H1 (cell line): ENCODE results near the gene ZNRF3. TPM values are rescaled to one million over a fixed set of nuclear protein-coding genes. Genes with fewer than 3 reads are reported as not detected.

ENCODE experiments used
- CTCF ChIA-PET: fragments of 300-600 bp; sonication (Branson Sonifier 250); formaldehyde crosslinking; loops from one replicate; lab custom pipeline; 2021; ENCODE audit not compliant: partially characterized antibody; lab: Charles Lee
- POLR2A ChIA-PET: fragments of 300-600 bp; sonication (Branson Sonifier 250); formaldehyde crosslinking; loops from one replicate; lab custom pipeline; 2021; ENCODE audit warnings: inconsistent platforms; ENCODE audit not compliant: partially characterized antibody; lab: Charles Lee
- DNase-seq, 2 experiments: peaks; one replicate each; pipeline versions ENCODE4 v3.0.0 to v3.0.0-alpha.2; 2010 to 2022; ENCODE audit warnings: low spot score in 2 of 2, low read depth in 1 of 2, mixed read lengths in 1 of 2
- FAIRE-seq: peaks from 2 replicates; lab custom pipeline; 2011; peaks lifted over from hg19 to GRCh38; lab: Jason Lieb, UNC
- H2AFZ ChIP-seq: 2 replicates; pipeline ENCODE4 v1.8.1; 2012; ENCODE audit warnings: low read length, inconsistent platforms
- H2AK5ac ChIP-seq: 2 replicates; pipeline ENCODE4 v1.6.1; 2013; ENCODE audit warnings: low read depth, low read length
- H2BK120ac ChIP-seq: replicated peaks from 2 replicates; pipeline ENCODE3; 2013; ENCODE audit warnings: low read depth, low read length, inconsistent platforms
- H2BK12ac ChIP-seq: 2 replicates; pipeline ENCODE4 v1.6.1; 2013; ENCODE audit warnings: low read depth, low read length
- H2BK15ac ChIP-seq: 2 replicates; pipeline ENCODE4 v1.6.1; 2013; ENCODE audit warnings: low read length
- H2BK20ac ChIP-seq: 2 replicates; pipeline ENCODE4 v1.6.1; 2013; ENCODE audit warnings: low read length
- H2BK5ac ChIP-seq: 2 replicates; pipeline ENCODE4 v1.6.1; 2013; ENCODE audit warnings: low read depth, low read length
- H3K14ac ChIP-seq: 2 replicates; pipeline ENCODE4 v1.6.1; 2013; ENCODE audit warnings: inconsistent platforms; ENCODE audit not compliant: insufficient read length
- H3K18ac ChIP-seq: 2 replicates; pipeline ENCODE4 v1.6.1; 2013; ENCODE audit warnings: low read length; ENCODE audit errors: extremely low read depth
- H3K23ac ChIP-seq: 2 replicates; pipeline ENCODE4 v1.6.1; 2013; ENCODE audit warnings: inconsistent platforms; ENCODE audit not compliant: insufficient read length
- H3K23me2 ChIP-seq: 2 replicates; pipeline ENCODE4 v1.6.1; 2013; ENCODE audit warnings: low read depth, low read length
- H3K27ac ChIP-seq: 2 replicates; pipeline ENCODE4 v1.6.1; 2011; ENCODE audit warnings: low read depth, low read length, inconsistent platforms
- H3K27me3 ChIP-seq, 4 experiments: replicated peaks in 1 of 4; 1 replicate in 1 of 4; 2 replicates in 3 of 4; pipeline versions ENCODE4 v1.6.1 to v1.8.1; 2011 to 2013; ENCODE audit warnings: low read length in 3 of 4, mild to moderate bottlenecking in 3 of 4, inconsistent platforms in 2 of 4, mixed read lengths in 2 of 4, moderate library complexity in 1 of 4; ENCODE audit not compliant: control insufficient read depth in 3 of 4, insufficient read depth in 3 of 4; ENCODE audit errors: extremely low read depth in 1 of 4
- H3K36me3 ChIP-seq, 4 experiments: 2 replicates each; pipeline versions ENCODE4 v1.6.1 to v1.8.1; 2011 to 2013; ENCODE audit warnings: mild to moderate bottlenecking in 4 of 4, low read length in 3 of 4, moderate library complexity in 2 of 4, control low read depth in 1 of 4, inconsistent platforms in 1 of 4; ENCODE audit not compliant: insufficient read depth in 4 of 4, control insufficient read depth in 2 of 4
- H3K4ac ChIP-seq: replicated peaks from 2 replicates; pipeline ENCODE3; 2013; ENCODE audit warnings: low read length, low read depth, mixed read lengths, inconsistent platforms; ENCODE audit not compliant: insufficient read length
- H3K4me1 ChIP-seq, 4 experiments: replicated peaks in 1 of 4; 1 replicate in 1 of 4; 2 replicates in 3 of 4; pipeline versions ENCODE4 v1.6.1 to v1.8.1; 2011 to 2013; ENCODE audit warnings: low read length in 3 of 4, inconsistent platforms in 2 of 4, mixed read lengths in 1 of 4; ENCODE audit not compliant: insufficient read depth in 4 of 4, control insufficient read depth in 3 of 4
- H3K4me2 ChIP-seq, 2 experiments: 2 replicates each; pipeline versions ENCODE4 v1.6.1 to v1.8.1; 2011 to 2013; ENCODE audit warnings: low read depth in 2 of 2, low read length in 2 of 2, control low read depth in 1 of 2, inconsistent platforms in 1 of 2, mild to moderate bottlenecking in 1 of 2; ENCODE audit not compliant: insufficient read depth in 1 of 2
- H3K4me3 ChIP-seq, 4 experiments: fragments of 200-600, 300-600 bp in 1 of 4; sonication (generic), shearing (Covaris generic), sonication (Bioruptor Twin) in 1 of 4; 2 replicates each; pipeline versions ENCODE4 v1.5.1 to v1.8.1; 2011 to 2016; ENCODE audit warnings: low read length in 4 of 4, low read depth in 3 of 4, control low read depth in 2 of 4, inconsistent platforms in 2 of 4, mild to moderate bottlenecking in 2 of 4, mixed read lengths in 1 of 4, moderate library complexity in 1 of 4; ENCODE audit not compliant: insufficient read depth in 2 of 4; ENCODE audit errors: extremely low read depth in 1 of 4
- H3K56ac ChIP-seq: replicated peaks from 2 replicates; pipeline ENCODE3; 2013; ENCODE audit warnings: low read depth, mild to moderate bottlenecking, mixed read lengths, low read length, inconsistent platforms; ENCODE audit not compliant: insufficient read length
- H3K79me1 ChIP-seq: 2 replicates; pipeline ENCODE4 v1.6.1; 2013; ENCODE audit warnings: low read depth, low read length, control low read depth
- H3K79me2 ChIP-seq, 2 experiments: 2 replicates each; pipeline versions ENCODE4 v1.6.1 to v1.8.1; 2012 to 2013; ENCODE audit warnings: low read length in 2 of 2, mild to moderate bottlenecking in 2 of 2, inconsistent platforms in 1 of 2; ENCODE audit not compliant: insufficient read depth in 2 of 2, control insufficient read depth in 1 of 2
- H3K9ac ChIP-seq, 4 experiments: replicated peaks in 1 of 4; 1 replicate in 1 of 4; 2 replicates in 3 of 4; pipeline versions ENCODE4 v1.6.1 to v1.8.1; 2011 to 2013; ENCODE audit warnings: low read depth in 3 of 4, low read length in 3 of 4, control low read depth in 2 of 4, mild to moderate bottlenecking in 2 of 4, moderate library complexity in 2 of 4, inconsistent platforms in 1 of 4; ENCODE audit errors: extremely low read depth in 1 of 4
- H3K9me3 ChIP-seq, 2 experiments: 2 replicates each; pipeline versions ENCODE4 v1.6.1 to v1.8.1; 2012 to 2013; ENCODE audit warnings: mild to moderate bottlenecking in 2 of 2, moderate library complexity in 2 of 2, control low read depth in 1 of 2, inconsistent platforms in 1 of 2, low read depth in 1 of 2, low read length in 1 of 2, mixed read lengths in 1 of 2; ENCODE audit not compliant: insufficient read depth in 2 of 2
- H4K20me1 ChIP-seq, 2 experiments: replicated peaks in 1 of 2; 2 replicates each; pipeline versions ENCODE3 to v1.8.1; 2011 to 2013; ENCODE audit warnings: inconsistent platforms in 2 of 2, low read length in 2 of 2, mild to moderate bottlenecking in 1 of 2; ENCODE audit not compliant: insufficient read depth in 2 of 2, control insufficient read depth in 1 of 2
- H4K5ac ChIP-seq: 2 replicates; pipeline ENCODE4 v1.6.1; 2013; ENCODE audit warnings: low read length, low read depth, mixed read lengths, inconsistent platforms; ENCODE audit not compliant: insufficient read length
- H4K8ac ChIP-seq: 2 replicates; pipeline ENCODE4 v1.8.0; 2013; ENCODE audit warnings: mild to moderate bottlenecking, moderate library complexity, low read length, inconsistent platforms; ENCODE audit not compliant: insufficient read depth; ENCODE audit errors: extremely low read depth
- H4K91ac ChIP-seq: replicated peaks from 2 replicates; pipeline ENCODE3; 2013; ENCODE audit warnings: low read length, mixed read lengths, inconsistent platforms; ENCODE audit not compliant: insufficient read length
- GABPA ChIP-seq: IDR thresholded peaks from 2 replicates; pipeline ENCODE4 v1.6.1; 2011; ENCODE audit warnings: mild to moderate bottlenecking, low read length, moderate library complexity, borderline replicate concordance; ENCODE audit not compliant: insufficient read depth
- HDAC6 ChIP-seq: IDR thresholded peaks from one replicate; pipeline ENCODE4 v1.7.1; 2012; ENCODE audit warnings: low read depth, mild to moderate bottlenecking, inconsistent platforms, low read length, moderate library complexity
- JUND ChIP-seq: IDR thresholded peaks from 2 replicates; pipeline ENCODE4 v1.6.1; 2011; ENCODE audit warnings: mild to moderate bottlenecking, improper control_type of control experiment, low read length
- KDM5A ChIP-seq: fragments of 200-600 bp; IDR thresholded peaks from 2 replicates; pipeline ENCODE4 v1.7.1; 2012; ENCODE audit warnings: mild to moderate bottlenecking, low read length, inconsistent platforms, mixed read lengths
- NRF1 ChIP-seq: IDR thresholded peaks from 2 replicates; pipeline ENCODE4 v1.6.1; 2011; ENCODE audit warnings: mild to moderate bottlenecking, low read depth, low read length, improper control_type of control experiment
- POLR2AphosphoS5 ChIP-seq: IDR thresholded peaks from 2 replicates; pipeline ENCODE4 v1.6.1; 2011; ENCODE audit warnings: low read depth, low read length
- RXRA ChIP-seq: IDR thresholded peaks from 2 replicates; pipeline ENCODE4 v1.6.1; 2011; ENCODE audit warnings: low read depth, mild to moderate bottlenecking, low read length, moderate library complexity; ENCODE audit not compliant: insufficient read depth
- SIN3A ChIP-seq, 2 experiments: IDR thresholded peaks in 1 of 2; conservative IDR thresholded peaks in 1 of 2; 2 replicates each; pipeline ENCODE4 v1.6.1; 2011 to 2012; ENCODE audit warnings: low read length in 2 of 2, improper control_type of control experiment in 1 of 2, low read depth in 1 of 2, mild to moderate bottlenecking in 1 of 2
- SIX5 ChIP-seq: IDR thresholded peaks from 2 replicates; pipeline ENCODE4 v1.6.1; 2011; ENCODE audit warnings: mild to moderate bottlenecking, low read depth, low read length
- SUZ12 ChIP-seq: fragments of 200-600 bp; sonication (generic); IDR thresholded peaks from 2 replicates; pipeline ENCODE4 v1.6.1; 2012; ENCODE audit warnings: mild to moderate bottlenecking, inconsistent platforms, low read length, moderate library complexity, mixed read lengths
- YY1 ChIP-seq: IDR thresholded peaks from 2 replicates; pipeline ENCODE4 v1.6.1; 2011; ENCODE audit warnings: low read depth, mild to moderate bottlenecking, low read length
- WGBS, 2 experiments: shearing (Covaris generic) in 1 of 2; methylation state at CpG; one replicate each; pipeline versions ENCODE4 v1.1.6 to v1.1.7; 2013 to 2015; ENCODE audit warnings: low lambda C conversion rate in 2 of 2, mixed read lengths in 2 of 2, inconsistent platforms in 1 of 2, low coverage in 1 of 2, missing lambda C conversion rate in 1 of 2; ENCODE audit not compliant: insufficient replicate concordance in 2 of 2, insufficient coverage in 1 of 2, insufficient read length in 1 of 2; ENCODE audit errors: extremely low coverage in 1 of 2, missing lambda C conversion rate in 1 of 2; 5-methylcytosine and 5-hydroxymethylcytosine counted together
- polyA plus RNA-seq, 7 experiments: library from polyadenylated mRNA; depleted of rRNA in 3 of 7; stranded (reverse) in 5 of 7; unstranded in 2 of 7; fragments of >200 nt in 5 of 7; fragments of 200-250 nt in 2 of 7; gene quantifications; 1 replicate in 5 of 7; 2 replicates in 1 of 7; 4 replicates in 1 of 7; pipeline versions ENCODE4 v1.2.1 to v1.2.3, GENCODE V29; 2011 to 2013; ENCODE audit warnings: missing spikeins in 2 of 7, mixed read lengths in 2 of 7
- total RNA-seq: library from RNA; stranded (reverse); fragmentation: NEBNext Ultra II Directional; extraction: Animal tissue kit (Norgen Biotek cat#: 25700); gene quantifications from 2 replicates; pipeline ENCODE4 v1.2.1, GENCODE V29; 2021

ZNRF3 gene
- total and polyA plus RNA-seq, 2 of the 8 experiments (the other 6 are each of a cell fraction or from before 2014, with no cell fraction given): 14.1 to 21.7 TPM

- no peak overlapping the region; a peak in 1 of 4 replicates for H3K4me2 ChIP-seq
- H3K4ac ChIP-seq: no peak overlapping the region
- FAIRE-seq (no peak), DNase-seq (no peak)
- H3K56ac ChIP-seq: no peak overlapping the region
- H3K23me2 ChIP-seq: no peaks in the 10 kb centered on the region; the same call in 1 of the 2 replicates
- H3K4me1 ChIP-seq: peaks cover 0 to 5% (median 4%) of the 10 kb centered on the region in 4 experiments; a peak in 4 of 7 replicates
- no peak overlapping the region for H4K5ac ChIP-seq
- no peak overlapping the region for H3K14ac ChIP-seq
- no peaks in the 10 kb centered on the region for H3K79me2 ChIP-seq
- no peak overlapping the region for H3K18ac ChIP-seq
- no peaks in the 10 kb centered on the region for H3K9me3 ChIP-seq
- no peak overlapping the region for H3K23ac ChIP-seq
- ChIA-PET POLR2A (interaction anchor here (1.0 kb wide), 1 partner anchor 51 kb away, joined by 3 read pairs; no protein-coding TSS in a partner anchor), CTCF (interaction anchor here (0.5 to 1.7 kb wide), 7 partner anchors 10 to 99 kb away, joined by 3 to 5 read pairs (median 3); partner anchors contain the start of gene EMID1)
- H4K20me1 ChIP-seq: no peaks in the 10 kb centered on the region
- TF ChIP-seq YY1 (no peak), POLR2AphosphoS5 (no peak), RXRA (no peak), SIX5 (no peak), SUZ12 (no peak), HDAC6 (no peak), GABPA (no peak), SIN3A (conservative IDR thresholded peaks at IDR 0.05 in 1 of 2, IDR thresholded peaks at IDR 0.05 in 1 of 2; ENCODE audit: low read depth in 1 of 2, low read length in 2 of 2) (no peak), NRF1 (no peak), JUND (no peak), KDM5A (no peak)
- no peaks in the 10 kb centered on the region for H3K36me3 ChIP-seq
- H3K79me1 ChIP-seq: no peaks in the 10 kb centered on the region
- H3K4me3 ChIP-seq: no peak overlapping the region
- H2BK15ac ChIP-seq: no peak overlapping the region
- H2AFZ ChIP-seq: no peak overlapping the region
- H3K27ac ChIP-seq: no peak overlapping the region
- H2BK120ac ChIP-seq: no peak overlapping the region
- 70% methylated on average over 3 of the region's 4 CpGs; no CpG with 5 or more reads in 1 of the 2 experiments for WGBS, 2 experiments
- no peaks in the 10 kb centered on the region for H3K27me3 ChIP-seq
- H2BK20ac ChIP-seq: no peak overlapping the region
- H3K9ac ChIP-seq: no peak overlapping the region
- H2BK5ac ChIP-seq: no peak overlapping the region
- H2AK5ac ChIP-seq: no peak overlapping the region
- H4K8ac ChIP-seq: no peak overlapping the region
- 0 out of 2 replicates have a peak overlapping the region, but pooled peaks have one; percentile 23 for H2BK12ac ChIP-seq
- no peak overlapping the region for H4K91ac ChIP-seq
Measured at GRCh38 chr22:29106839-29107238, 223.5 kb downstream of the ZNRF3 start.
